Measurements from ENCODE around the gene CCL14. TPM values are rescaled to one million over a fixed set of nuclear protein-coding genes. Genes with fewer than 3 reads are reported as not detected.

Gene CCL14
- total and polyA plus RNA-seq, 2 of the 13 experiments (the other 11 are each of a cell fraction or from before 2014, with no cell fraction given), result 1.1 to 1.7 TPM

DNA sequence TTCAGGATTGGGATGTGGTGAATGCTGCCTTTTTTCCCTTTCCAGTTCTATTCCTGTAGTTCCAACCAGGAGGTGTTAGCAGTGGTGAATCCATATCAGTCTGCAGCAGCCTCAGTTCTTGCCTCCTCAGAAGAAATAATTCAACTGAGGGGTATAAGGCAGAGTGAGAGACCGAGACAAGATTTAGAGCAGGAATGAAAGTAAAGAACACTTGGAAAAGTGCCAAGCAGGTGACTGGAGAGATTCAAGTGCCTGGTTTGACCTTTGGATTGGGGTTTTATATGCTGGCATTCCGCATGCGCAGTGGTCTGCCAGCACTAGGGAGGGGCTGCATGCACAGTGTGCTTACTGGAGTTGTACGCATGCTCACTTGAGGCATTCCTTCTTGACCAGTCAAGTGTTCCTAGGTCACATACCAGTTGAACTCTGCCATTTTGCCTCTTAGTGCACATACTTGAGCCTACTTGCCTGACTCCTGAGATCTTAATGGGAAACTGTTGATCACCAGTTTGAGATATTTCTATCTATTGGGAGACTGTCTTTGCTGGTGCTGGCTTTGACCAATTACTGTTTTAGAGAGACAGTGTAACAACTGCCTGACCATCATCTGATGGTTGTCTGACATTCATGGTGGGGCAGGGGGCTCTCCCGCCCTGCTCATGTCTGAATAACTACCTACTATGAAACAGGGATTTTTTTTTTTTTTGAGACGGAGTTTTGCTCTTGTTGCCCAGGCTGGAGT, 15.5 kb upstream of the CCL14 start (continued):
- TF ChIP-seq, protein P1, sequence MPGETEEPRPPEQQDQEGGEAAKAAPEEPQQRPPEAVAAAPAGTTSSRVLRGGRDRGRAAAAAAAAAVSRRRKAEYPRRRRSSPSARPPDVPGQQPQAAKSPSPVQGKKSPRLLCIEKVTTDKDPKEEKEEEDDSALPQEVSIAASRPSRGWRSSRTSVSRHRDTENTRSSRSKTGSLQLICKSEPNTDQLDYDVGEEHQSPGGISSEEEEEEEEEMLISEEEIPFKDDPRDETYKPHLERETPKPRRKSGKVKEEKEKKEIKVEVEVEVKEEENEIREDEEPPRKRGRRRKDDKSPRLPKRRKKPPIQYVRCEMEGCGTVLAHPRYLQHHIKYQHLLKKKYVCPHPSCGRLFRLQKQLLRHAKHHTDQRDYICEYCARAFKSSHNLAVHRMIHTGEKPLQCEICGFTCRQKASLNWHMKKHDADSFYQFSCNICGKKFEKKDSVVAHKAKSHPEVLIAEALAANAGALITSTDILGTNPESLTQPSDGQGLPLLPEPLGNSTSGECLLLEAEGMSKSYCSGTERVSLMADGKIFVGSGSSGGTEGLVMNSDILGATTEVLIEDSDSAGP (CRISPR knock-in tag; IDR thresholded peaks at IDR 0.05; ENCODE audit: borderline replicate concordance), result no peak
- no peak for TF ChIP-seq PAWR (CRISPR knock-in tag; IDR thresholded peaks at IDR 0.05; ENCODE audit: borderline replicate concordance)
- TF ChIP-seq ETV5 (CRISPR knock-in tag; IDR thresholded peaks at IDR 0.05; ENCODE audit: borderline replicate concordance), result peak; percentile 24; the same call in 1 of the 2 replicates
- peak; percentile 69 for TF ChIP-seq SALL1 (CRISPR knock-in tag; IDR thresholded peaks at IDR 0.05)
- TF ChIP-seq ZNF143 (CRISPR knock-in tag; IDR thresholded peaks at IDR 0.05), result no peak
- TF ChIP-seq YY1 (IDR thresholded peaks at IDR 0.05; ENCODE audit: insufficient read depth, insufficient replicate concordance, low read depth, low read length), result peak; percentile 56
- TF ChIP-seq RBAK (CRISPR knock-in tag; IDR thresholded peaks at IDR 0.05), result no peak
- no peak for TF ChIP-seq HDAC6 (IDR thresholded peaks at IDR 0.05; ENCODE audit: low read depth, low read length)
- no peak for TF ChIP-seq BRCA1 (CRISPR knock-in tag; IDR thresholded peaks at IDR 0.05)
- peak; percentile 51 for TF ChIP-seq ZNF614 (CRISPR knock-in tag; IDR thresholded peaks at IDR 0.05; ENCODE audit: borderline replicate concordance)
- TF ChIP-seq ZNF710 (CRISPR knock-in tag; IDR thresholded peaks at IDR 0.05; ENCODE audit: borderline replicate concordance), result no peak; the same call in 1 of the 2 replicates
- peak; percentile 95 for TF ChIP-seq POGZ (CRISPR knock-in tag; IDR thresholded peaks at IDR 0.05)
- TF ChIP-seq ZNF775 (CRISPR knock-in tag; IDR thresholded peaks at IDR 0.05; ENCODE audit: borderline replicate concordance), result no peak
- TF ChIP-seq ZNF33A (CRISPR knock-in tag; IDR thresholded peaks at IDR 0.05; ENCODE audit: borderline replicate concordance), result no peak
- no peak for TF ChIP-seq HNF1A (IDR thresholded peaks at IDR 0.05; ENCODE audit: low read depth)
- peak; percentile 35; the same call in 1 of the 2 replicates for TF ChIP-seq HNF1A (CRISPR knock-in tag; IDR thresholded peaks at IDR 0.05; ENCODE audit: borderline replicate concordance)
- no peak for TF ChIP-seq MXD4 (CRISPR knock-in tag; IDR thresholded peaks at IDR 0.05)
- TF ChIP-seq NR1H2 (CRISPR knock-in tag; IDR thresholded peaks at IDR 0.05; ENCODE audit: borderline replicate concordance, low read depth), result no peak
- no peak for TF ChIP-seq ZNF674 (CRISPR knock-in tag; IDR thresholded peaks at IDR 0.05; ENCODE audit: low read depth)
- no peak for TF ChIP-seq ZNF460 (CRISPR knock-in tag; IDR thresholded peaks at IDR 0.05; ENCODE audit: borderline replicate concordance)
- TF ChIP-seq RXRB (CRISPR knock-in tag; IDR thresholded peaks at IDR 0.05; ENCODE audit: borderline replicate concordance), result peak; percentile 87
- TF ChIP-seq STAG1 (CRISPR knock-in tag; IDR thresholded peaks at IDR 0.05), result no peak
